ENCODE measurements around the gene SV2B. TPM values are rescaled to one million over a fixed set of nuclear protein-coding genes. Genes with fewer than 3 reads are reported as not detected.

The SV2B gene
- total RNA-seq, 2 donors from 2014 or later, result not detected

- H3K36me3 Mint-ChIP-seq, result no peaks in the 10 kb centered on the region
- no peak overlapping the region for H3K27ac Mint-ChIP-seq
- peaks cover 19 to 28% of the 10 kb centered on the region in 2 donors for H3K27me3 Mint-ChIP-seq
- no peaks in the 10 kb centered on the region for H3K9me3 Mint-ChIP-seq
- DNase-seq (ENCODE audit: low spot score) (no peak), ATAC-seq (no peak)
- H3K4me1 Mint-ChIP-seq (ENCODE audit: low read depth in 2 of 2), result no peaks in the 10 kb centered on the region
- H3K4me3 Mint-ChIP-seq, result no peak overlapping the region
These were observed 36.4 kb downstream of the SV2B start for GRCh38 chr15:91136386-91136923.

- Mint-ChIP-seq H3K27ac (no peak overlapping the region), H3K27me3 (peaks cover 37 to 51% of the 10 kb centered on the region in 2 donors), H3K4me1 (ENCODE audit: low read depth in 2 of 2) (no peaks in the 10 kb centered on the region), H3K9me3 (no peaks in the 10 kb centered on the region), H3K4me3 (no peak overlapping the region), H3K36me3 (no peaks in the 10 kb centered on the region)
- ATAC-seq, result no peak
- no peak for DNase-seq (ENCODE audit: low spot score)
These were observed 40.5 kb downstream of the SV2B start for GRCh38 chr15:91140601-91141000.

- H3K27me3 Mint-ChIP-seq, result peaks cover 40 to 56% of the 10 kb centered on the region in 2 donors
These were observed 41.0 kb downstream of the SV2B start for GRCh38 chr15:91141097-91141496.

GRCh38 chr15:91142106-91142744, 42.2 kb downstream of the SV2B start:
- H3K27ac Mint-ChIP-seq, result no peak overlapping the region
- ATAC-seq (no peak), DNase-seq (ENCODE audit: low spot score) (no peak)
- H3K9me3 Mint-ChIP-seq, result no peaks in the 10 kb centered on the region
- H3K4me1 Mint-ChIP-seq (ENCODE audit: low read depth in 2 of 2), result no peaks in the 10 kb centered on the region
- H3K4me3 Mint-ChIP-seq, result no peak overlapping the region
- peaks cover 42 to 66% of the 10 kb centered on the region in 2 donors for H3K27me3 Mint-ChIP-seq
- H3K36me3 Mint-ChIP-seq, result no peaks in the 10 kb centered on the region

More at GRCh38 chr15:91141097-91141496, 41.0 kb downstream of the SV2B start:
- ATAC-seq (no peak), DNase-seq (ENCODE audit: low spot score) (no peak)
- H3K36me3 Mint-ChIP-seq, result no peaks in the 10 kb centered on the region
- H3K27ac Mint-ChIP-seq, result no peak overlapping the region
- no peaks in the 10 kb centered on the region for H3K9me3 Mint-ChIP-seq
- no peaks in the 10 kb centered on the region for H3K4me1 Mint-ChIP-seq (ENCODE audit: low read depth in 2 of 2)
- H3K4me3 Mint-ChIP-seq, result no peak overlapping the region

- Mint-ChIP-seq H3K27me3 (peaks cover 43 to 70% of the 10 kb centered on the region in 2 donors), H3K9me3 (no peaks in the 10 kb centered on the region), H3K4me1 (ENCODE audit: low read depth in 2 of 2) (no peaks in the 10 kb centered on the region), H3K4me3 (no peak overlapping the region), H3K36me3 (no peaks in the 10 kb centered on the region), H3K27ac (no peak overlapping the region)
- ATAC-seq (no peak), DNase-seq (ENCODE audit: low spot score) (no peak)
These were observed 42.9 kb downstream of the SV2B start for GRCh38 chr15:91142946-91143345.

GRCh38 chr15:91146728-91147127, 46.7 kb downstream of the SV2B start:
- Mint-ChIP-seq H3K27me3 (peaks cover 41 to 69% of the 10 kb centered on the region in 2 donors), H3K4me3 (no peak overlapping the region)
- no peak for ATAC-seq

GRCh38 chr15:91148243-91148642, 48.2 kb downstream of the SV2B start:
- Mint-ChIP-seq H3K36me3 (no peaks in the 10 kb centered on the region), H3K9me3 (no peaks in the 10 kb centered on the region), H3K27ac (no peak overlapping the region), H3K27me3 (peaks cover 42 to 55% of the 10 kb centered on the region in 2 donors), H3K4me3 (no peak overlapping the region), H3K4me1 (ENCODE audit: low read depth in 2 of 2) (no peaks in the 10 kb centered on the region)
- ATAC-seq (no peak), DNase-seq (ENCODE audit: low spot score) (no peak)

More at GRCh38 chr15:91146728-91147127, 46.7 kb downstream of the SV2B start:
- Mint-ChIP-seq H3K36me3 (no peaks in the 10 kb centered on the region), H3K4me1 (ENCODE audit: low read depth in 2 of 2) (no peaks in the 10 kb centered on the region), H3K27ac (no peak overlapping the region), H3K9me3 (no peaks in the 10 kb centered on the region)
- no peak for DNase-seq (ENCODE audit: low spot score)

GRCh38 chr15:91150502-91151160, 50.6 kb downstream of the SV2B start:
- DNase-seq (ENCODE audit: low spot score) (no peak), ATAC-seq (no peak)
- Mint-ChIP-seq H3K9me3 (no peaks in the 10 kb centered on the region), H3K4me3 (no peak overlapping the region), H3K27ac (no peak overlapping the region), H3K36me3 (no peaks in the 10 kb centered on the region), H3K4me1 (ENCODE audit: low read depth in 2 of 2) (no peaks in the 10 kb centered on the region), H3K27me3 (peaks cover 44 to 61% of the 10 kb centered on the region in 2 donors)

- no peak for DNase-seq (ENCODE audit: low spot score)
- no peak overlapping the region for H3K27ac Mint-ChIP-seq
- no peaks in the 10 kb centered on the region for H3K4me1 Mint-ChIP-seq (ENCODE audit: low read depth in 2 of 2)
- no peaks in the 10 kb centered on the region for H3K36me3 Mint-ChIP-seq
- H3K27me3 Mint-ChIP-seq, result peaks cover 38 to 63% of the 10 kb centered on the region in 2 donors
- H3K4me3 Mint-ChIP-seq, result no peak overlapping the region
- no peak for ATAC-seq
- no peaks in the 10 kb centered on the region for H3K9me3 Mint-ChIP-seq
These were observed 51.9 kb downstream of the SV2B start for GRCh38 chr15:91151781-91152563.

GRCh38 chr15:91152896-91153581, 53.0 kb downstream of the SV2B start:
- H3K27me3 Mint-ChIP-seq, result peaks cover 33 to 60% of the 10 kb centered on the region in 2 donors
- no peaks in the 10 kb centered on the region for H3K9me3 Mint-ChIP-seq
- DNase-seq (ENCODE audit: low spot score) (no peak), ATAC-seq (no peak)
- H3K36me3 Mint-ChIP-seq, result no peaks in the 10 kb centered on the region
- no peak overlapping the region for H3K4me3 Mint-ChIP-seq
- no peak overlapping the region for H3K27ac Mint-ChIP-seq
- no peaks in the 10 kb centered on the region for H3K4me1 Mint-ChIP-seq (ENCODE audit: low read depth in 2 of 2)

- Mint-ChIP-seq H3K4me3 (no peak overlapping the region), H3K27me3 (peaks cover 38 to 69% of the 10 kb centered on the region in 2 donors)
- no peak for ATAC-seq
These were observed 53.9 kb downstream of the SV2B start for GRCh38 chr15:91153954-91154353.

GRCh38 chr15:91156175-91156726, 56.2 kb downstream of the SV2B start:
- H3K9me3 Mint-ChIP-seq, result no peaks in the 10 kb centered on the region
- DNase-seq (ENCODE audit: low spot score) (no peak), ATAC-seq (no peak)
- no peaks in the 10 kb centered on the region for H3K4me1 Mint-ChIP-seq (ENCODE audit: low read depth in 2 of 2)
- no peak overlapping the region for H3K4me3 Mint-ChIP-seq
- no peak overlapping the region for H3K27ac Mint-ChIP-seq
- H3K27me3 Mint-ChIP-seq, result peaks cover 36 to 54% of the 10 kb centered on the region in 2 donors
- no peaks in the 10 kb centered on the region for H3K36me3 Mint-ChIP-seq

More at GRCh38 chr15:91153954-91154353, 53.9 kb downstream of the SV2B start:
- Mint-ChIP-seq H3K4me1 (ENCODE audit: low read depth in 2 of 2) (no peaks in the 10 kb centered on the region), H3K9me3 (no peaks in the 10 kb centered on the region), H3K27ac (no peak overlapping the region), H3K36me3 (no peaks in the 10 kb centered on the region)
- no peak for DNase-seq (ENCODE audit: low spot score)

All from natural killer cell treated with Interleukin-12 subunit alpha and Interleukin-12 subunit beta and Interleukin-15 and Interleukin-18, amount 100 ng/mL, for 72 hours (primary cell).